HG02588 (cell line): ENCODE data around the gene CPA3.

ENCODE experiments used
- ATAC-seq: cut with Tn5 transposase; IDR thresholded peaks from one replicate; pipeline ENCODE4 v1.9.1; 2021; ENCODE audit warnings: mild to moderate bottlenecking, moderate library complexity; ENCODE audit not compliant: unreplicated experiment

CPA3 gene

DNA sequence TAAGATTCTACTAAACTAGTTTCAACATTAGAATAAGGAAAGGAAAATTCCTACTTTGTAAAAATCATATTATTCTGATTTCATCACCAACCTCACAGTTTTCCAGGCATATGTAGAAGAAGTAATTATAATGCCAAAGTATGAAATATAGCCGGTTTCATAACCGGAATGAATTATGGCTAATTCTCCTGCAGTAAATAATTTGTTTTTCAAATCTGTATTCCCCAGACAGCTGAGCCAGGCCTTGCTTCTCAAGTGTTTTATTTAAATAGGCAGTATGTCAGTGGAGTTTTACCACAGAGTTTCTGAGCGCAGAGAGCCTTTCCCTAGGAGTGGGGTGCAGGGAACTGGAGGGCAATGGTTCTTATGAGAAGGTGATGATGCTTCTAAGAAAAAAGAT lies 8.7 kb upstream of the CPA3 start:
- no peak for ATAC-seq

DNA sequence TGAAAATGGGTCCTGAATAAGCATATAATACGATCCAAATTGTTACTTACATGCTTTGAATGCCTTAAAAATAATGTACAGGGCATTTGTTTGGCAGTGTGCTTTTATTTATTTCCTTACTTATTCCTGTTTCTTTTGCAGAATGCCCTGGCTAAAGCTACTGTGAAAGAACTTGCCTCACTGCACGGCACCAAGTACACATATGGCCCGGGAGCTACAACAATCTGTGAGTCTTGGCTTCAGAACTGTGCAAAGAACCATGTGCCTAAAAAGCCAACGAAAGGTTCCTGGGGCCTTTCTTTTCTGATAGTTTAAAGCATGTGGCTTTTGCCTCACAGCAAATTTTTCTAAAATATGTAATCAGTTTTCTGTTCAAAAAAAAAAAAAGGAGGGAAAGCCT lies 7.8 kb upstream of the CPA3 start:
- no peak for ATAC-seq

DNA sequence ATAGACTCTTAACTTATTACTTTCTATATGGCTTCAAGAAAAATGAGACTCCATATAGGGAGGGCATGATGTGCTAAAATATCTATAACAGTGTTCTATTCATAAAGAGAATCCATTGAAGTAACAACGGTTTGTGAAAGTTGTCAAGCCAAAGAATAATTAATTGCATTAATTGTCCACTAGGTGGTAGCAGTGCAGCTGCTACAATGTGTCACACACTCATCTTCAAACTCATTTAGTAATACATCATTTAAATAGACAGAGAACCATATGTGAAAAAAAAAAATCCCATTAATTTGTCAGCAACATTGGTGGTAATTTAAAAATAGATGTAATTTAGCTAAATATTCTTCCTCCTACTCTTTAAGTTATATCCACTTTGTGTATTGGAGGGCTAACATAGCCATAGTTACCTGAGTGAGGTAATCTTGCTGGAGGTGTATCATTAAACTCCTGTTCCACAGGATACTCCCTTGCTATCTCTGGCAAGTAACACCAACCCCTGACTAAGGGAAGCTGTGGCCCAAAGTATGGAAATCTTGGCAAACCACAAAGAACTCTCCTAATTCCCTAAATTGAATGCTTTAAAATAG lies 3.7 kb upstream of the CPA3 start:
- ATAC-seq = peak; percentile 73

GRCh38 chr3:148863297-148863696 lies 1.8 kb upstream of the CPA3 start:
- ATAC-seq = no peak

- ATAC-seq = no peak
Observed at GRCh38 chr3:148863814-148864213, 1.3 kb upstream of the CPA3 start.

GRCh38 chr3:148866261-148866660 lies 1.2 kb downstream of the CPA3 start:
- ATAC-seq = no peak

GRCh38 chr3:148873270-148873927 lies 8.3 kb downstream of the CPA3 start:
- ATAC-seq = no peak

- ATAC-seq = no peak
Observed at GRCh38 chr3:148873977-148874376, 8.9 kb downstream of the CPA3 start.

DNA sequence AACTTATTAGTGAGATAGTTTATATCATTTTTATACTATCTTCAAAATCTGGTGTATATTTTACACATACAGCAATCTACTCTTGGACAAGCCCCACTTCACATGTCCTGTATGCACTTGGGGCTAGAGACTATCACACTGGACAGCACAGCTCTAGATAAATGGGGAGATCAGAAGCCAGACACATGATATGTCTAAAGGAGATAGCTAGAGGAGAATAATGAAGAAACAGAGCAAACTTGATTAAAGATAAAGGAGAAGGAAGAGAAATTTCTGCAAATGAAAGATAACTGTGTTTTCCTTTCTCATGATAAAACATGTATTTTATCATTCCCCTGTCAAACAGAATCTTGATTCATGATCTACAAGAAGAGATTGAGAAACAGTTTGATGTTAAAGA lies 13.0 kb downstream of the CPA3 start:
- ATAC-seq = no peak

DNA sequence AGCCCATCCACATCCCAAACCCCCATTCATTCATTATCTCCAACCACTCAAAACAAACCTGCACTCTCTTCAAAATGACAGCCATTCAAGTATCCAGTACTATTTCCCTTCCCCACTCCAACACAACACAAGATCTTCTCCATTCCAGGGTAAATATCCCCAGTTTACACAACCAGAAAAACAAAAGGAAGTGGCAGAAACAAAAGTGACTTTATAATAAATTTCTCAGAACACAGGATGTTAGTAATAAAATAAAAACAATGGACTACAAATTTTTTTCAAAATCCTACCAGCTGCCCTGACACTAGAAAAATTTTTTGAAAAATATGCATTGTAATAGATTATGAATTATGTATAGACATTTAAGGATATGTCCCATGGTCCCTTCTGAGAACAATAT lies 14.2 kb downstream of the CPA3 start:
- no peak for ATAC-seq

- ATAC-seq = no peak
Observed at GRCh38 chr3:148880681-148881080, 15.6 kb downstream of the CPA3 start.

DNA sequence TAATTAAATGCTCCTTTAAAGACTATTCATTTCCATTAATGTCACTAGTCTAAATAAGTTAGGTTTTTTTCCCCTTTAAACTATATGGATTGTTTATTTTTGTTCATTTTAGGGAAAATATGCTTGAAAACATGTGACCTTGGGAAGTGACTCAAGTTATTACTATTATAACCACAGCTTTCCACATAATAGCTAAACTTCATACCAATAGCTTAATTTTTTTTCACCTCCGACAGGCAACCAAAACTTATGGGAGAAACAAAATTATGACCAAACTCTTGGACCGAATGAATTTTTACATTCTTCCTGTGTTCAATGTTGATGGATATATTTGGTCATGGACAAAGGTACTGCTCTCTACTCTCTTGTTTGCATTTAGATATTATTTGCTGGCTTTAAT lies 16.2 kb downstream of the CPA3 start:
- no peak for ATAC-seq

GRCh38 chr3:148882288-148882687 lies 17.2 kb downstream of the CPA3 start:
- no peak for ATAC-seq

DNA sequence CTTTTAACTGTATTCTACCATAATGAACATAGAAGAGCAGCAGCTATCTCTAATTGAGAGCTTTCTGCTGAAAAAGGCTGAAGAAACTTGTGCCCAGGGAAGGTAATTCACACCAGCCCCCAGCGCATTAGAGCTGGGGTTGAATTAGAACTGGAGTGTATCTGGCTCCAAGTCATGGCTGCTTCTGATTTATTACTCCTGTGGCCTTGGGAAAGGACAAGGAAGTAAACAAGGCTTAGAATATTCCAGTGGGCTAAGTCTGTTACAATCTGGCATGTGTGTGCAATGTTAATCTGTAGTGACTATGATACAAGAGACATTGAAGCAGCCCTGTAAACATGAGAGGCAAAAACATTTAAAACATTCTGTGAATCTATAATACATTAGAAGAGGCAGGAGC lies 18.1 kb downstream of the CPA3 start:
- ATAC-seq = no peak

DNA sequence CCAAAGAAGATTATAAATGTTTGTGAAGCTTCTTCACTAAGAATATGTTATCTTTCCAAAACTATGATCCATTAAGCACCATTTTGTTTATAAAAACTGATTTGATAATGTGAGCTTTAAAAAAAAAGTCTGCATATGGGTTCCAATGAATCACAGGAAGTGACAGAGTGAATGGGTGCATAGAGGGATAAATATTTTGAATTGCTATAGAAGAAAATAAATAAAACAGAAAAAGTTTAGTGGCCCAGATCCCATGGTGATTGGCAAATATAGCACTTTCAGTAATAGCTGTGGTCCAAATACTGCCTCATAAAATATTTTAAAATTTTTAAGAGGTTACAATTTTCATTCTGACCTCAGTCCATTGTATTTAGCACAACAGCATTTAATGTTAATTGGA lies 19.2 kb downstream of the CPA3 start:
- ATAC-seq = no peak

DNA sequence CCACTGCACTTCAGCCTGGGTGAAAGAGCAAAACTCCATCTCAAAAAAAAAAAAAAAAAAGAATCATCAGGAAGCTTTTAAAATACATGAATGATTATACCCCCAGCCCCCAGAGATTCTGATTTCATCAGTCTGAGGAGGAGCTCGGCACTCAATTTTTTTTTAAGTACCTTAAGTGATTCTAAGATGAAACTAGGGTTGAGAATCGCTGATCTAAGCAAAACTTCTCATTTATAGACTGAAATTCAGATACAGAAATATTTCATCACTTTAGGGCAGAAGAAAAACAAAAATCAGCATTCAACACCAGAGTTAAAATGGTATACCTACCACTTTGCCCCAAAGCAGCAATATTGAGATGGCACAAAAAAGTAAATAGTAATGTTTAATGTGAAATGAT lies 24.7 kb downstream of the CPA3 start:
- no peak for ATAC-seq

DNA sequence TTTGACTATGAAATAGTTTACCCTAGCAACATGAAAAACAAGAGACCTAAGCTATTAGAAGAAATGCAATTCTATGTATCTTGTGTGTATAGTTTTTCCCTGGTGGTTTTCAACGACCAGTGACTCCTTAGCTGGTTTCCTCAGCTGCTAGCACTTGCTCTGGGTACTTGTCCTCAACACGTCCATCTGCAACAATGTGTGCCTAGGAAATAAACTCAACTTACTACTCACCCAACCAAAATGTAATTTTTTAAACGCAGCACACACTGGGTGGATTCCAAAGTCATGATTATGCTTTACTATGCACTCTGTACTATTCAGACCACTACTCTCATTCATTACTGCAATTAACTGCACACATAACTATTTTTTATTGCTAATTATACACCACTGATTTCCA lies 31.0 kb downstream of the CPA3 start:
- no peak for ATAC-seq

GRCh38 chr3:148901987-148902791 lies 37.1 kb downstream of the CPA3 start:
- ATAC-seq = no peak

DNA sequence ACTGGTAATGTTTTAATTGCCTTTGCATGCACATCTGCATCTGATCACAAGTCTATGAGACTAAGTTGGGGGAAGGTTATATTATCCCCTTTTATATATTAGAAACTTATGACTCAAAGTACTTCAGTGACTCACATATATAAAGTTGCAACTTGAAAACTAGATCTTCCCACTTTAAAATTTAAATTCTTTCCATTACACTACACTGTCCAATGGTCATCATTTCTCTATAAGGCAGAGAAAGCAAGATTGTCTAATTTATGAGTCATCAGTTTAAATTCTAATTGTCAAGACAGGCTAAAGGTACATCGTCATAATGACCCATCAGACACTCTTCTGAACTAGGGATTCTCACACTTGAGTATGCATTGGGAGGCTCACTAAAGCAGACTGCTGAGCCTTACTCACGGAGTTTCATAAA lies 37.9 kb downstream of the CPA3 start:
- ATAC-seq = no peak

- ATAC-seq = no peak
Observed at GRCh38 chr3:148903941-148904340, 38.8 kb downstream of the CPA3 start.

GRCh38 chr3:148906667-148907066 lies 41.6 kb downstream of the CPA3 start:
- ATAC-seq = no peak

- no peak for ATAC-seq
Observed at GRCh38 chr3:148911173-148911572, 46.1 kb downstream of the CPA3 start.
